Measurements from ENCODE around the gene CLIC3.
A peak's percentile ranks its signal among the peaks of the same experiment; 100 is the strongest.

The CLIC3 gene

DNA sequence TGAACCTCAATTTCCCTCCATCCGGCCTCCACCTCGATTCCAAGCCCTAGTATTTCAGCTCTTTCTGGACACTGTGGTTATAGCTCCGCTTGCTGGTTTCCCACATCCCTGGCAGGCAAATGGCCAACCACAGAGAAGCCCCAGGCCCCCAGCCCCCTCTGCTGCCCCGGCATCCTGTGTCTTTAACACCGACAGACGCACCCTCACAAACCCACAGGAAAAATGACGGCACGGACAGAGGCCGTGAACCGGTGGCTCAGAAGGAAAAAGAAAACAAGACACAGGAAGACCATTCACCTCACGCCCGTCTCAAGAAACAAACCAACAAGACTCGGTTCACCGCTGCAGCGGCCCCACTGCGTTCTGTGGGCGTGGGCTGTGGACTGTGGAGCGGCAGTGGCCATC lies 1.5 kb upstream of the CLIC3 start:
- DNase-seq = no peak

GRCh38 chr9:136997371-136997770 lies 1.0 kb upstream of the CLIC3 start:
- DNase-seq = no peak

DNA sequence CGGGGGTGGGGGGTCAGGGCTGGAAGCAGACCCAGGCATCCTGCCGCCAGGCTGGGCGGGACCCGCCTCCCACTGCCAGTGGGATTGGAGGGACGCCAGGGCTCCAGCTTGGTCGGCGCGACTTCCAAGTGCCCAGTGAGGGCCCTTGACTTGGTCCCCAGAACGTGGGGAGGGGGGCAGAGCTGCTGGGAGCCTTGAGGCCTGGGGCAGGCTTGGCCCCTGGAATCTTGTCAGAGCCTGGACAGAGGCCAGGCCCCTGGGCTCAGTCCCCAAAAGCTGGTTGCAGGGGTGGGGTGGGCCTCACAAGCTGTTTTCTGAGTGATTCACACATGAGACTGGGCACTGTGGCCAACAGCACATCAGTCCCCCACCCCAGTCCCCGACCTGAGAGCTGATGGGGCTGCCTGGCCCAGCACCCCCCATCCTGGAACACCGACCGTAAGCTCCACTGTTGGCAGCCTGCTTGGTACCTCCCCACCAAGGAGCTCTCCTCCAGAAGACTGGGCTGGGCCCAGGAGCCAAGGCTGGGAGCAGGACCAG lies 526 bp downstream of the CLIC3 start:
- DNase-seq = no peak

DNA sequence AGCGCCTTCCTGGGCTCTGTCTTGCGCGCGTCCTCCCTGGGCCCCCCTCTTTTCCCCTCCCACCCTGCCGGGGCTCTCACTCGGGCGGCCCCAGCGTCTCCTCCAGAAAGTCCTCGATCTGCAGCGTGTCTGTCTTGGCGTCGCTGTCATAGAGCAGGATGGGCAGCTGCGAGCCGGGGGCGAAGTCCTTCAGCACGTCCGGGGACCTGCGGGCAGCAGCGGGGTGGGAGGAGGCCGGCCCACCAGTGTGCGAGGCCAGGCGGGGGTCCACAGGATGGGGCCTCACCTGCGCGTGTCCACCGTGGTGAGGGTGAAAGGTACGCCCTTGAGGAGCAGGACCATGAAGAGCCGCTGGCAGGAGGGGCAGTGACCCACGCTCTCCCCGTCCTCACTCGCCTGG lies 1.0 kb downstream of the CLIC3 start:
- no peak for DNase-seq

DNA sequence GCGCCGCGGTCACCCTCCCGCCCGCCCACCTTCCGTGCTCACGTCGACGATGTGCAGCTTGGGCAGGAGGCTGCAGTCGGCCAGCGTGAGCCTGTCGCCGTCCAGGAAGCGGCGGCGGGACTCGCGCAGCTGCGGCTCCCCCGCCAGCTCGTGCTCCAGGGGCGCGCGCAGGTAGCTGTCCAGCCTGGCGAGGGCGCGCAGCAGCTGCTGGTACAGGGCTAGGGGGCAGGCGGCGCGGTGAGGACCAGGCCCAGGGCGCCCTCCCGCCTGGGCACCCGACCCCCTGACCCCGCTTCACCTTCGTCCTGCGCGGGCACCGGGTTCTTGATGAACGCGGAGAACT lies 1.5 kb downstream of the CLIC3 start:
- no peak for DNase-seq

- no peak for DNase-seq
Measured at GRCh38 chr9:136994180-136994887, 2.0 kb downstream of the CLIC3 start.

GRCh38 chr9:136992819-136993369 lies 3.5 kb downstream of the CLIC3 start:
- no peak for DNase-seq

DNA sequence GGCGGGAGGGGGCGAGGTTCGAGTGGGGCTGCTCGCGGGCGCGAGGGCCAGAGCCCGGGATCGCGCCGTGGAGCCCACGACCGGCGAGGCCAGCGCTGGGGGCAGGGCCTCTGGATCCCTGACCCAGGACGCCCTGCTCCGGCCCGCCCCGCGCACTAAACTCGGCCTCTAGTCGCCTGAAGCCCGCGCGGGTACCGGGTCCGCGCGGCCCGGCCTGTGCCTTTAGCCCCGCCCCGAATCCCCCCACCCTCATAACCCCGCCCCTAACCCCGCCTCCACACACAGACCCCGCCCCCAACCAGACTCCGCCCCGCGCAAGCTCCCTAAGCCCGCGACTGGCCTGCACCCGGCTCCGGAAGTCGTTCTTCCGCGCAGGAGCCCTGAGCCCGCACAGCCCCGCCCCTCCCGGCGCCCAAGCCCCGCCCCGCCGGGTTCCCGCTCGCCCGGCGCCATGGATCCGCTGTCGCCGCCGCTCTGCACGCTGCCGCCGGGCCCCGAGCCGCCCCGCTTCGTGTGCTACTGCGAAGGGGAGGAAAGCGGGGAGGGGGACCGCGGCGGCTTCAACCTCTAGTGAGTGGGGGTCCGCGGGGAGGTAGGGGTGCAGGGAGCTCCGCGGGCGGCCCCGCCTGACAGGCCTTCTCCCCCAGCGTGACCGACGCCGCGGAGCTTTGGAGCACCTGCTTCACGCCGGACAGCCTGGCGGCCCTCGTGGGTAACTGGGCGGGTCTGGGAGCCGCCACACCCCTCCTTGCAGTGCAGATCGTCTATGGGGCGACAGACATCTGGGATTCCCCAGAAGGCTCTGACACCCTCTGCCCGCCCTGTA lies 4.2 kb downstream of the CLIC3 start, which contains the start of gene PAXX:
PAXX (plus strand) TSS at position 430 of the 826 bp plus-strand sequence; CDS start at position 452, 22 bp downstream.
- peak; percentile 90 for DNase-seq

DNA sequence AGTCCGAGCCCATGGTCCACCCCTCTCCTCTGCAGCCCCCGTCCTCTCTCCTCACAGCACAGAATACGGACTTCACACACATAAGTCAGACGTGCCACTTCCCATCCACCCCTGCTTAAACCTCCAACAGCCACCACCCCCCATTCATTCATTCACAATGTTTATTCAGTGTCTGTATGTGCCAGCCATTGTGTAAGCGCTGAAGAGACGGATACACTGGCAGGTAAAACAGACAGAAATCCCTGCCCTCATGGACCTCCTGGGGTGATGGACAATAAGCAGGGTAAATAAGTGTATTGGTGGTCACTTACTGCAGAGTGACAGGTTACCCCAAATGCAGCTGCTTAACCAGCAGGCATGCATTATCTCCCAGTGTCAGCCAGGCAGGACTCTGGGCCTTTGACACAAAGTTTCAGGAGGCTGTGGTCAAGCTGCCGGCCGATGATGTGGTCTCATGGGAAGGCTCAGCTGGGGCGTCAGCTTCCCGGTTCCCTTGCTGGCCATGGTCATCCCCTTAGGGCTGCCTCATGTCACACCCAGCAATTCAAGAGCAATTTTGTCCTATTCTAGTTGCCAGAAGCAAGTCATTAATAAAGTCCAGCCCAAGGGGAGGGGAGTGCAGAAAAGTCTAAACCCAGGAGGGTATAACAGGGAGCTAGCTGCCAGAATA lies 6.0 kb downstream of the CLIC3 start:
- DNase-seq = no peak

DNA sequence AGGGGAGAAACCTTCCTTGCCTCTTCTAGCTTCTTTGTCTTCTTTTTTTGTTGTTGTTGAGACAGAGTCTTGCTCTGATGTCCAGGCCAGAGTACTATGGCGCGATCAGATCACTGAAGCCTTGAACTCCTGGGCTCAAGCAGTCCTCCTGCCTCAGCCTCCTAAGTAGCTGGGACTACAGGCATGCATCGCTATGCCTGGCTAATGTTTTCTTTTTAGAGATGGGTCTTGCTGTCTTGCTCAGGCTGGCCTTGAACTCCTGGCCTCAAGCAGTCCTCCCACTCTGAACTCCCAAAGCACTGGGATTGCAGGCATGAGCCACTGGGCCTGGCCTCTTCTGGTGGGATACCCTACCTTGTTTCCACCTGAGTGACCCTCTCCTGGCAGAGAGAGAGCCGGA lies 7.5 kb downstream of the CLIC3 start:
- no peak for DNase-seq

DNA sequence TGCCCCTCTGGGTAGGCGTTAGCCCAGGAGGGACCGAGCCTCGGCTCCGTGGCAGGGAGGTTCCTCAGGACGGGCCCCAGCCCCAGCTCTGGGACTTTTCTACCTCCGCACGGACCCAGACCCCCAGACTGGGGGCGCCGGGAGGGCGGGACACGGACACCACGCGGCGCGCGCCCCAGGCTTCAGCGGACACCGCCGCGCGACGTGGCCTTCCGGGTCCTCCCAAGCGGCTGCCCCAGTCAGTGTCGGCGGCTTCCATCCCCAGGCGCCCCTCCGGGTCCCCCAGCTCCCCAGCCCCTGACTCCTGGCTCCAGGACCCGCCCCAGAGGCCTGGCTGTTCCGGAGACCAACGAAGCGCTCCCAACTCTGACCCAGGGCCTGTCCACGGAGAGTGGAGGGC lies 10.5 kb downstream of the CLIC3 start:
- DNase-seq = no peak

- no peak for DNase-seq
Measured at GRCh38 chr9:136985027-136985602, 11.3 kb downstream of the CLIC3 start.

DNA sequence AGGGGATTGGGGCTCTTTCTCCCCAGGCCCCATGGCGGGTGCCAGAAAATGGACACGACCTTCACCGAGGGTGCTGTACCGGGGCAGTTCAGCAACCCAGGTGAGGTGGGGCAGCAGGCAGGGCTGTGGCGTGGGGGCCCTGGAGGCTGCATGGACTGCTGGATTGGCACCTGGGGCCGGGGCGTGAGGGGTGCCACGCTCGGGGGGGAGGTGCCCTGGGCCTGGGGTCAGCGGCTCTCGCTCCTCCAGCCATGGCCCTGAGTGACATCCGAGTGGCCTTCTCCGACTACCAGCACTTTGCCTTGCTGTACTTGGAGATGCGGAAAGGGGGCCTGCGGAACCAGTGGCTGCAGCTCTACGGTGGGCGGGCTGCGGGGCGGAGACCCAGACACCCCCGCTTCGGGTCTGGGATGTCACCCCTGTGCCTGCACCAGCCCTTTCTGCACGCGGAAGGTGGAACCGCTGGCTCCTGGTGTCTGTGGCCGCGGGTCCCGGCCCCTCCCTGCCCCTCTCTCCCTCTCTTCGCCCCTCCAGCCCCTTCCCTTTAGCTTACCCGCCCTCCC lies 11.8 kb downstream of the CLIC3 start:
- no peak for DNase-seq

- no peak for DNase-seq
Measured at GRCh38 chr9:136983656-136984314, 12.6 kb downstream of the CLIC3 start.

DNA sequence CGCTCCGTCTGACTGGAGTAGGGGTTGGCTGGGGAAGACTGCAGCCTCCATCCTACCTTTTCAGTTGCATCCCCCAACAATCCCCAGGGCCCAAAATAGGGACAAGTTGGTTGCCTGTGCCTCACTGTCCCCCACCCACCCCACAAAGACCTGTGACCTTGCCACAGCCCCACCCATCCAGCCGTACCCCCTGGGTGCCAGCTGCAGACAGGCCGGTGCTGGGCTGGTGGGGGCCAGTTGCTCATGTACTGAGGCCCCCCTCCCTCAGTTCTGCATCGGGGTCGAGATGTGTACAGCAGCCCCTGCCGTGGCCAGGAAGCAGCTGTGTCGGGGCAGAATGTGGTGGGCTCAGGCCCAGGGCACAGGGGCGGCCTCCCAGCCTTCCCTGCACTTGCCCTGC lies 13.2 kb downstream of the CLIC3 start:
- DNase-seq = no peak

DNA sequence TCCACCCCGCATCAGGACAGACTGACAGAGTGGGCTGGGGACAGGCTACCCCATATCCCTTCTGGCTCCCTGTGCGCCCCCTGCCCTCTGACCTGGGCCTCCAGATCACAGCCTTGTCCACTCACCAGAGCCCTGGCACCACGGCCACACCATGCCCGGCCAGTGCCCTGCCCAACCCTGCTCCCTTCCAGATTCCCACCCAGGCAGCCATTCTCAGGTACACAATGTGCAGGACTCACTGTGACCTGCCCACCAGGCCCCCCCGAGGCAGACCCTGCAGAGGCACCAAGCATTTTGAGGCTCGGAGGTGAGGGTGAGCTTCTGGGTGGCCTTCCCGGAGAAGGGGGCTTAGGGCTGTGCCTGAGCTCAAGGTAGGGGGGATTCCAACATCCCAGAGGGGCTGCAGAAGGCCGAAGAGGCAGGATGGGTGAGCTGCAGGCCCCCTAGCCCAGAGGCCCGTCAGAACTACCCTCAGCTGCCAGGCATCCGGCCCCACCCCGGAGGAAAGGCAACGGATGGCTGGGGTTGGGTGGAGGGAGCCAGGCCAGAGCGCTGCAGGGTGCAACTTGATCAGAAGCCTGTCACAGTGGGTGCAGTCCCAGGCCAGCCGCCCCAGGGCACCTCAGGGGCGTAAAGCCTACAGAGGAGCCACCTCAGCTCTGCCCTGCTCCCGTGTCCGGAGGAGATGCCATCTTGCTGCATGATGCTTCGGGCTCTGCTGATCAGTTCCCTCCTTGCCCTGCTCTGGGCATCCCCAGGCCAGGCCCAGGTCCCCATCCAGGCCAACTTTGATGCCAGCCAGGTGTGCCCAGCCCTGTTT lies 13.9 kb downstream of the CLIC3 start, which contains the start of gene LCNL1:
LCNL1 (plus strand) TSS at position 762 of the 820 bp plus-strand sequence. CDS start 594 bp downstream, outside the sequence.
- no peak for DNase-seq

GRCh38 chr9:136981588-136982231 lies 14.7 kb downstream of the CLIC3 start:
- no peak for DNase-seq

- DNase-seq = no peak
Measured at GRCh38 chr9:136980669-136981478, 15.5 kb downstream of the CLIC3 start.
